Colonic mucosa (tissue), 4 donors: ENCODE measurements around the gene ACTMAP. TPM values are rescaled to one million over a fixed set of nuclear protein-coding genes. Genes with fewer than 3 reads are reported as not detected.

Source experiments
- DNase-seq: peaks from one replicate; pipeline ENCODE4 v3.0.0-alpha.2; 2020
- H3K27ac ChIP-seq: fragments of 200-600 bp; one replicate; pipeline ENCODE4 v1.8.0; 2021
- H3K27me3 ChIP-seq: fragments of 200-600 bp; one replicate; pipeline ENCODE4 v1.8.0; 2021
- H3K36me3 ChIP-seq: fragments of 200-600 bp; one replicate; pipeline ENCODE4 v1.8.0; 2021
- H3K4me1 ChIP-seq: fragments of 200-600 bp; one replicate; pipeline ENCODE4 v1.8.0; 2021; ENCODE audit warnings: mild to moderate bottlenecking
- H3K4me3 ChIP-seq: fragments of 200-600 bp; one replicate; pipeline ENCODE4 v1.8.0; 2021
- H3K9ac ChIP-seq, 2 donors: one replicate each; pipeline ENCODE4 v1.7.0; 2013; ENCODE audit warnings: control low read depth in 2 of 2, low read depth in 2 of 2, low read length in 2 of 2
- H3K9me3 ChIP-seq: fragments of 200-600 bp; one replicate; pipeline ENCODE4 v1.8.0; 2021
- CTCF ChIP-seq: fragments of 200-600 bp; IDR thresholded peaks from one replicate; pipeline ENCODE4 v1.8.0; 2022; ENCODE audit warnings: antibody characterized with exemption, mild to moderate bottlenecking
- intact Hi-C: fragments of 100-400 bp; cut with DNase I; formaldehyde crosslinking; loops from one replicate; pipeline ENCODE4 v1.14.1; 2022
- total RNA-seq, 2 donors: library from RNA; stranded (reverse); fragmentation: NEBNext Ultra II Directional in 1 of 2; extraction: Animal tissue kit (Norgen Biotek cat#: 25700) in 1 of 2; gene quantifications; one replicate each; pipeline ENCODE4 v1.2.1, GENCODE V29; 2021
- donor health status: healthy.
- donor health status: DM: no; HTN: no; CAD: no.
- donor health status: DM: no; HTN: no; CAD: no.

The ACTMAP gene
- total RNA-seq, 2 donors from 2014 or later, result 11.1 to 18.7 TPM

- H3K36me3 ChIP-seq, result no peaks in the 10 kb centered on the region
- TF ChIP-seq CTCF, result no peak
- no peak for DNase-seq
- H3K4me1 ChIP-seq, result no peaks in the 10 kb centered on the region
- no peak overlapping the region for H3K27ac ChIP-seq
- intact Hi-C loops, result no loop called here
- no peaks in the 10 kb centered on the region for H3K9me3 ChIP-seq
- no peak overlapping the region for H3K9ac ChIP-seq
- H3K4me3 ChIP-seq, result no peak overlapping the region
- H3K27me3 ChIP-seq, result no peaks in the 10 kb centered on the region
Observed at GRCh38 chr19:40743926-40744325, 6.4 kb downstream of the ACTMAP start.

- Histone ChIP-seq H3K9ac (no peak overlapping the region), H3K9me3 (no peaks in the 10 kb centered on the region), H3K27ac (no peak overlapping the region), H3K4me3 (no peak overlapping the region), H3K36me3 (no peaks in the 10 kb centered on the region), H3K4me1 (no peaks in the 10 kb centered on the region), H3K27me3 (no peaks in the 10 kb centered on the region)
- no peak for DNase-seq
- no peak for TF ChIP-seq CTCF
- intact Hi-C loops, result no loop called here
Observed at GRCh38 chr19:40742886-40743285, 7.4 kb downstream of the ACTMAP start.

- DNase-seq, result no peak
- H3K36me3 ChIP-seq, result no peaks in the 10 kb centered on the region
- no peak overlapping the region for H3K27ac ChIP-seq
- intact Hi-C loops, result no loop called here
- H3K4me3 ChIP-seq, result no peak overlapping the region
- no peak overlapping the region for H3K9ac ChIP-seq
- H3K4me1 ChIP-seq, result no peaks in the 10 kb centered on the region
- no peaks in the 10 kb centered on the region for H3K27me3 ChIP-seq
- TF ChIP-seq CTCF, result no peak
- no peaks in the 10 kb centered on the region for H3K9me3 ChIP-seq
Observed at GRCh38 chr19:40742477-40742876, 7.8 kb downstream of the ACTMAP start.

- no peak for DNase-seq
- Histone ChIP-seq H3K4me3 (no peak overlapping the region), H3K9ac (no peak overlapping the region), H3K9me3 (no peaks in the 10 kb centered on the region), H3K4me1 (no peaks in the 10 kb centered on the region), H3K36me3 (no peaks in the 10 kb centered on the region), H3K27ac (no peak overlapping the region), H3K27me3 (no peaks in the 10 kb centered on the region)
- no peak for TF ChIP-seq CTCF
- intact Hi-C loops, result no loop called here
Observed at GRCh38 chr19:40741527-40742390, 8.5 kb downstream of the ACTMAP start.

GRCh38 chr19:40740747-40741146 is 9.5 kb downstream of the ACTMAP start:
- Histone ChIP-seq H3K27me3 (no peaks in the 10 kb centered on the region), H3K9ac (peak overlapping the region in 1 of 2 donors; percentile 19), H3K4me3 (no peak overlapping the region), H3K9me3 (no peaks in the 10 kb centered on the region), H3K27ac (no peak overlapping the region), H3K4me1 (no peaks in the 10 kb centered on the region), H3K36me3 (no peaks in the 10 kb centered on the region)
- no peak for TF ChIP-seq CTCF
- DNase-seq, result peak; percentile 45
- intact Hi-C loops, result no loop called here
